Measurements from ENCODE around the gene RNF148.
"Not testable (repeated sequence)": the region's sequence is repeated elsewhere in the genome, so short reads cannot be mapped to it uniquely, and the experiment has no call there.

Gene RNF148

GRCh38 chr7:122679813-122680212 is 22.9 kb downstream of the RNF148 start:
- Histone ChIP-seq H2AFZ (no peak overlapping the region), H3K9ac (no peak overlapping the region), H3K79me2 (no peaks in the 10 kb centered on the region), H3K9me3 (ENCODE audit: control insufficient read depth, low read length) (no peaks in the 10 kb centered on the region), H3K4me2 (ENCODE audit: low read length) (no peak overlapping the region), H3K4me3 (ENCODE audit: low read depth, low read length) (no peak overlapping the region), H3K27me3 (ENCODE audit: control insufficient read depth, insufficient read depth, low read length) (no peaks in the 10 kb centered on the region), H3K27ac (no peak overlapping the region), H3K36me3 (ENCODE audit: control insufficient read depth, insufficient read depth, low read length) (no peaks in the 10 kb centered on the region), H3K4me1 (no peaks in the 10 kb centered on the region)
- TF ChIP-seq CTCF (IDR thresholded peaks at IDR 0.05), result no peak

GRCh38 chr7:122679269-122679709 is 23.4 kb downstream of the RNF148 start:
- not testable (repeated sequence) for H3K4me3 ChIP-seq (ENCODE audit: low read depth, low read length); H3K4me2 ChIP-seq (ENCODE audit: low read length); H3K9me3 ChIP-seq (ENCODE audit: control insufficient read depth, low read length); H3K9ac ChIP-seq; H2AFZ ChIP-seq; H3K4me1 ChIP-seq; H3K27me3 ChIP-seq (ENCODE audit: control insufficient read depth, insufficient read depth, low read length); H3K79me2 ChIP-seq; H3K36me3 ChIP-seq (ENCODE audit: control insufficient read depth, insufficient read depth, low read length); H3K27ac ChIP-seq

- H3K4me1 ChIP-seq, result no peaks in the 10 kb centered on the region
- no peak overlapping the region for H3K27ac ChIP-seq
- H3K4me3 ChIP-seq (ENCODE audit: low read depth, low read length), result no peak overlapping the region
- no peaks in the 10 kb centered on the region for H3K9me3 ChIP-seq (ENCODE audit: control insufficient read depth, low read length)
- H3K9ac ChIP-seq, result no peak overlapping the region
- no peaks in the 10 kb centered on the region for H3K36me3 ChIP-seq (ENCODE audit: control insufficient read depth, insufficient read depth, low read length)
- TF ChIP-seq CTCF (IDR thresholded peaks at IDR 0.05), result no peak
- H3K27me3 ChIP-seq (ENCODE audit: control insufficient read depth, insufficient read depth, low read length), result no peaks in the 10 kb centered on the region
- H3K4me2 ChIP-seq (ENCODE audit: low read length), result no peak overlapping the region
- no peak overlapping the region for H2AFZ ChIP-seq
- no peaks in the 10 kb centered on the region for H3K79me2 ChIP-seq
Observed at GRCh38 chr7:122677149-122677548, 25.6 kb downstream of the RNF148 start.

GRCh38 chr7:122676466-122676865 is 26.3 kb downstream of the RNF148 start:
- Histone ChIP-seq H3K4me1 (no peaks in the 10 kb centered on the region), H3K9ac (no peak overlapping the region), H3K4me2 (ENCODE audit: low read length) (no peak overlapping the region), H2AFZ (no peak overlapping the region), H3K4me3 (ENCODE audit: low read depth, low read length) (no peak overlapping the region), H3K79me2 (no peaks in the 10 kb centered on the region), H3K27me3 (ENCODE audit: control insufficient read depth, insufficient read depth, low read length) (no peaks in the 10 kb centered on the region), H3K9me3 (ENCODE audit: control insufficient read depth, low read length) (no peaks in the 10 kb centered on the region), H3K36me3 (ENCODE audit: control insufficient read depth, insufficient read depth, low read length) (no peaks in the 10 kb centered on the region), H3K27ac (no peak overlapping the region)
- no peak for TF ChIP-seq CTCF (IDR thresholded peaks at IDR 0.05)

GRCh38 chr7:122675621-122676020 is 27.1 kb downstream of the RNF148 start:
- TF ChIP-seq CTCF (IDR thresholded peaks at IDR 0.05), result no peak
- no peaks in the 10 kb centered on the region for H3K9me3 ChIP-seq (ENCODE audit: control insufficient read depth, low read length)
- H3K9ac ChIP-seq, result no peak overlapping the region
- no peaks in the 10 kb centered on the region for H3K4me1 ChIP-seq
- no peaks in the 10 kb centered on the region for H3K27me3 ChIP-seq (ENCODE audit: control insufficient read depth, insufficient read depth, low read length)
- no peak overlapping the region for H3K27ac ChIP-seq
- no peak overlapping the region for H2AFZ ChIP-seq
- H3K79me2 ChIP-seq, result no peaks in the 10 kb centered on the region
- no peak overlapping the region for H3K4me2 ChIP-seq (ENCODE audit: low read length)
- no peaks in the 10 kb centered on the region for H3K36me3 ChIP-seq (ENCODE audit: control insufficient read depth, insufficient read depth, low read length)
- no peak overlapping the region for H3K4me3 ChIP-seq (ENCODE audit: low read depth, low read length)

All from parathyroid adenoma (tissue), 2 donors.